Caco-2 (cell line): ENCODE measurements around the gene ZSWIM5. TPM values are rescaled to one million over a fixed set of nuclear protein-coding genes. Genes with fewer than 3 reads are reported as not detected.

Source experiments
- BruUV-seq: library from RNA; stranded (reverse); fragments of 400-500 nt; replicated peaks from 2 replicates; lab custom pipeline; 2021; lab: Mats Ljungman, UMichigan
- CTCF ChIA-PET: fragments of 300-600 bp; sonication (Branson Sonifier 250); formaldehyde crosslinking; loops from one replicate; lab custom pipeline; 2022; ENCODE audit warnings: antibody characterized with exemption; lab: Charles Lee
- POLR2A ChIA-PET: fragments of 300-600 bp; sonication (Branson Sonifier 250); formaldehyde crosslinking; loops from one replicate; lab custom pipeline; 2022; ENCODE audit warnings: antibody characterized with exemption; lab: Charles Lee
- DNase-seq, 2 experiments: peaks; one replicate each; pipeline versions ENCODE4 v3.0.0 to v3.0.0-alpha.2; 2020 to 2022
- H3K27me3 ChIP-seq: replicated peaks from 2 replicates; pipeline ENCODE4 v1.6.0; 2011; ENCODE audit warnings: low read length; ENCODE audit not compliant: control insufficient read depth, insufficient read depth
- H3K36me3 ChIP-seq: 2 replicates; pipeline ENCODE4 v1.5.1; 2011; ENCODE audit warnings: low read length; ENCODE audit not compliant: control insufficient read depth, insufficient read depth
- H3K4me1 ChIP-seq: fragments of 250-450 bp; sonication (Bioruptor Pico); 2 replicates; pipeline ENCODE4 v1.5.1; 2020; ENCODE audit warnings: mild to moderate bottlenecking
- H3K4me3 ChIP-seq: 2 replicates; pipeline ENCODE4 v1.5.1; 2011; ENCODE audit warnings: low read depth, mild to moderate bottlenecking, control low read depth, low read length
- H3K9me3 ChIP-seq: fragments of 250-450 bp; sonication (Bioruptor Pico); 2 replicates; pipeline ENCODE4 v1.5.1; 2020; ENCODE audit warnings: mild to moderate bottlenecking, moderate library complexity
- H3K27ac Mint-ChIP-seq: one replicate; pipeline ENCODE4 v1.8.0; 2022; ENCODE audit warnings: mixed read lengths; ENCODE audit not compliant: unreplicated experiment
- H3K27me3 Mint-ChIP-seq: one replicate; pipeline ENCODE4 v1.8.0; 2022; ENCODE audit warnings: mixed read lengths; ENCODE audit not compliant: insufficient read depth, unreplicated experiment
- H3K36me3 Mint-ChIP-seq: one replicate; pipeline ENCODE4 v1.8.0; 2022; ENCODE audit warnings: mild to moderate bottlenecking, mixed read lengths; ENCODE audit not compliant: insufficient read depth, unreplicated experiment
- H3K4me1 Mint-ChIP-seq: one replicate; pipeline ENCODE4 v1.8.0; 2022; ENCODE audit warnings: low read depth, mixed read lengths; ENCODE audit not compliant: unreplicated experiment
- H3K4me3 Mint-ChIP-seq: one replicate; pipeline ENCODE4 v1.8.0; 2022; ENCODE audit warnings: mild to moderate bottlenecking, moderate library complexity, mixed read lengths; ENCODE audit not compliant: unreplicated experiment
- H3K9me3 Mint-ChIP-seq: one replicate; pipeline ENCODE4 v1.8.0; 2022; ENCODE audit warnings: mixed read lengths; ENCODE audit not compliant: unreplicated experiment
- CTCF ChIP-seq, 2 experiments: fragments of 200-600 bp in 1 of 2; IDR thresholded peaks; 1 replicate in 1 of 2; 2 replicates in 1 of 2; pipeline versions ENCODE4 v1.5.1 to v1.8.0; 2011 to 2022; ENCODE audit warnings: antibody characterized with exemption in 1 of 2, control low read depth in 1 of 2, inconsistent platforms in 1 of 2, low read depth in 1 of 2, low read length in 1 of 2, mild to moderate bottlenecking in 1 of 2, moderate library complexity in 1 of 2; ENCODE audit not compliant: insufficient read depth in 1 of 2, severe bottlenecking in 1 of 2, unreplicated experiment in 1 of 2
- intact Hi-C: fragments of 100-400 bp; cut with micrococcal nuclease; formaldehyde crosslinking; loops from one replicate; pipeline ENCODE4 v1.10.0; 2022; ENCODE audit not compliant: unreplicated experiment
- total RNA-seq: library from RNA; stranded (reverse); gene quantifications from 2 replicates; pipeline ENCODE4 v1.2.3, GENCODE V29; 2022

Gene ZSWIM5
- total RNA-seq, 1 experiment from 2014 or later = 0.54 TPM

- Histone ChIP-seq H3K27me3 (no peaks in the 10 kb centered on the region), H3K9me3 (no peaks in the 10 kb centered on the region), H3K36me3 (no peaks in the 10 kb centered on the region), H3K4me1 (peaks cover 4% of the 10 kb centered on the region; the same call in 1 of the 2 replicates), H3K4me3 (no peak overlapping the region)
- H3K4me1 Mint-ChIP-seq = no peaks in the 10 kb centered on the region
- H3K27ac Mint-ChIP-seq = no peak overlapping the region
- CTCF ChIA-PET = interaction anchor here (0.6 kb wide), 1 partner anchor 294 kb away, joined by 4 read pairs; no protein-coding TSS in a partner anchor
- H3K27me3 Mint-ChIP-seq = no peaks in the 10 kb centered on the region
- intact Hi-C loops = no loop called here
- H3K4me3 Mint-ChIP-seq = peak overlapping the region; percentile 71
- no peak for DNase-seq
- TF ChIP-seq CTCF (IDR thresholded peaks at IDR 0.05; ENCODE audit: insufficient read depth in 1 of 2, low read depth in 1 of 2, low read length in 1 of 2, severe bottlenecking in 1 of 2, unreplicated experiment in 1 of 2) = no peak
- H3K36me3 Mint-ChIP-seq = peaks cover 15% of the 10 kb centered on the region
- BruUV-seq = no TSS peak
- POLR2A ChIA-PET = no interaction called here
- H3K9me3 Mint-ChIP-seq = no peaks in the 10 kb centered on the region
Observed at GRCh38 chr1:45009296-45009865, 197.0 kb downstream of the ZSWIM5 start.

- no peaks in the 10 kb centered on the region for H3K9me3 Mint-ChIP-seq
- no peak overlapping the region for H3K4me3 ChIP-seq
- no peaks in the 10 kb centered on the region for H3K9me3 ChIP-seq
- no peaks in the 10 kb centered on the region for H3K27me3 Mint-ChIP-seq
- intact Hi-C loops = no loop called here
- no peaks in the 10 kb centered on the region for H3K4me1 Mint-ChIP-seq
- peaks cover 13% of the 10 kb centered on the region for H3K36me3 Mint-ChIP-seq
- peaks cover 4% of the 10 kb centered on the region; the same call in 1 of the 2 replicates for H3K4me1 ChIP-seq
- no peaks in the 10 kb centered on the region for H3K27me3 ChIP-seq
- no peak overlapping the region for H3K4me3 Mint-ChIP-seq
- no peaks in the 10 kb centered on the region for H3K36me3 ChIP-seq
- no TSS peak for BruUV-seq
- no peak for DNase-seq
- ChIA-PET CTCF (no interaction called here), POLR2A (no interaction called here)
- TF ChIP-seq CTCF (IDR thresholded peaks at IDR 0.05; ENCODE audit: insufficient read depth in 1 of 2, low read depth in 1 of 2, low read length in 1 of 2, severe bottlenecking in 1 of 2, unreplicated experiment in 1 of 2) = no peak
- H3K27ac Mint-ChIP-seq = no peak overlapping the region
Observed at GRCh38 chr1:45008516-45008915, 197.9 kb downstream of the ZSWIM5 start.

GRCh38 chr1:45008076-45008475, 198.3 kb downstream of the ZSWIM5 start:
- no peaks in the 10 kb centered on the region for H3K9me3 ChIP-seq
- Mint-ChIP-seq H3K36me3 (peaks cover 17% of the 10 kb centered on the region), H3K27me3 (no peaks in the 10 kb centered on the region), H3K4me3 (no peak overlapping the region), H3K9me3 (no peaks in the 10 kb centered on the region), H3K4me1 (no peaks in the 10 kb centered on the region), H3K27ac (no peak overlapping the region)
- no peaks in the 10 kb centered on the region; the same call in 1 of the 2 replicates for H3K36me3 ChIP-seq
- intact Hi-C loops = no loop called here
- CTCF ChIA-PET = no interaction called here
- H3K4me3 ChIP-seq = no peak overlapping the region
- no peak for TF ChIP-seq CTCF (IDR thresholded peaks at IDR 0.05; ENCODE audit: insufficient read depth in 1 of 2, low read depth in 1 of 2, low read length in 1 of 2, severe bottlenecking in 1 of 2, unreplicated experiment in 1 of 2)
- peaks cover 4% of the 10 kb centered on the region; the same call in 1 of the 2 replicates for H3K4me1 ChIP-seq
- H3K27me3 ChIP-seq = no peaks in the 10 kb centered on the region
- no peak for DNase-seq
- POLR2A ChIA-PET = no interaction called here
- no TSS peak for BruUV-seq
